ENCODE data around the gene LALBA.
"Not testable (repeated sequence)": the region's sequence is repeated elsewhere in the genome, so short reads cannot be mapped to it uniquely, and the experiment has no call there.

GRCh38 chr12:48553666-48554343 lies 16.0 kb downstream of the LALBA start:
- not testable (repeated sequence) for TF ChIP-seq CTCF (conservative IDR thresholded peaks at IDR 0.05); ZFX (IDR thresholded peaks at IDR 0.05)

Measured in C4-2B (cell line).